NCI-H2107 treated with DMSO at 0.1 percent for 48 hours (cell line): Measurements from ENCODE around the gene RAD54L2.
"Not testable (repeated sequence)": the region's sequence is repeated elsewhere in the genome, so short reads cannot be mapped to it uniquely, and the experiment has no call there.

ENCODE experiments used
- DNase-seq: peaks from one replicate; lab custom pipeline; 2025; ENCODE audit not compliant: unreplicated experiment; lab: John Stamatoyannopoulos, UW

Gene RAD54L2

DNA sequence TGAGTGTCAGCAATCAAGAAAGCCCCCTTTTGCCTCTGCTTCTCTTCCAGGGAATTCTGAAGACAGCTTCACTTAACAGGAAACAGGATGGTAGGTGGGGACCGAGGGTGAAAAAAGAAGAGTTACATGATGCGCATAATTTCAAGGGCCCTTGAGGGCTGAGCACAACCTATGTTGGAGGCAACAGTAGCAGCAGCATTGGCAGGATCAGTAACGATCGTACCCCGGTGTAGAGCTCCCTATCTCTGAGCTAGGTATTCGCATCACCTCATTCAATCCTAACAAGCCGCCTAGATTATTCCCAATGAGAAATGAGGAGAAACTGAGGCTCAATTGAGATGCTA, 432 bp upstream of the RAD54L2 start:
- no peak for DNase-seq

GRCh38 chr3:51539291-51539941, 897 bp downstream of the RAD54L2 start:
- DNase-seq, result no peak

GRCh38 chr3:51542596-51542995, 4.1 kb downstream of the RAD54L2 start:
- not testable (repeated sequence) for DNase-seq

- no peak for DNase-seq
Observed at GRCh38 chr3:51544011-51544775, 5.7 kb downstream of the RAD54L2 start.

DNA sequence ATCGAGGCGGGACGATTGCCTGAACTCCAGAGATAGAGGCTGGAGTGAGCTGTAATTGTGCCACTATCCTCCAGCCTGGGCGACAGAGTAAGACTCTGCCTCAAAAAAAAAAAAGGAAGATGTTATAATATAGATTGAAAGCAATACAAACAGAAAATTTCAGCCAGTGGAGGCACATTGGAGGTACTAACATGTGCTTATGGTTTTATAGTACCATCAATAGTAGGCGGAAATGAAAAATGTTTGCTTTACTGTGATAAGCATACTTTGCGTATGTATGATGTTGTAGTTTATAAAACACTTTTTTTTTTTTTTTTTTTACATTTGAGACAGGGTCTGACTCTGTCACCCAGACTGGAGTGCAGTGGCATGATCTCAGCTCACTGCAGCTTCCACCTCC, 8.8 kb downstream of the RAD54L2 start:
- DNase-seq, result no peak

DNA sequence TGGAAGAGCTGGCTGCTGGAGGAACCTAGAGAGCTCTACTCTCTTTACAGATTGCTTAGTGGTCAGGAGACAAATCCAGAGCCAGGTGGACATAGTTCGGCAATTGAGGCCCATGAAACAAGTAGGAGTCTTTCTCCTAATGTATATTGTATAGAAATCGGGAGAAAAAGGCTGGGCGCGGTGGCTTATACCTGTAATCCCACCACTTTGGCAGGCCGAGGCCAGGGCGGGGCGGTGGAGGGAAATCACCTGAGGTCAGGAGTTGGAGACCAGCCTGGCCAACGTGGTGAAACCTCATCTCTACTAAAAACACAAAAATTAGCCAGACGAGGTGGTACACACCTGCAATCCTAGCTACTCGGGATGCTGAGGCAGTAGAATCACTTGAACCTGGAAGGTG, 10.8 kb downstream of the RAD54L2 start:
- DNase-seq, result no peak

DNA sequence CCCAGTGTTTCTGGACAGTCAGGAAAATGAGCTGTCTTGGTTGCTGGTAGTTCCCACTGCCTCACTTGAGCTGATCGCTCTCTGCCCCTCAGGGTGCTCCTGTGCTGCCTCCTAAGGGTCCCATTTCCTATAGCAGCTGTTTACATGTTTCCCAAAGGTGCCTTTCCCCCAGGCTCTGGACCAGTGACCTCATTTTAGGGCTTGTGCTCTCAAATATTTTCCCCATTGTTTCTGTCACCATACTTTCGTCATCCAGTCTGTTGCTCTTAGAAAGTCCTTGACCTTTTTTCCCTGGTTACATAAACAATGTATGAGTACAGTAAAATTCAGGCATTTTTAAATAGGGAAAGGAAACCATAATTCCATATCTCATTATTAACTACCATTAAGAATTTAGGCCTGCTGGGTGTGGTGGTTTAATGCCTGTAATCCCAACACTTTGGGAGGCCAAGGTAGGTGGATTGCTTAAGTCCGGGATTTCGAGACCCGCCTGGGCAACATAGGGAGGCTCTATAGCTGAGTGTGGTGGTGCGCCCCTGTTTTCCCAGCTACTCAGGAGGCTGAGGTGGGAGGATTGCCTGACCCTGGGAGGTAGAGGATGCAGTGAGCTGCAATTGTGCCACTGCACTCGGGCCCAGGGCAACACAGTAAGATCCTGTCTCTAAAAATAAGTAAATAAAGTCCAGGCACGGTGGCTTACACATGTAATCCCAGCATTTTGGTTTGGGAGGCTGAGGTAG, 11.7 kb downstream of the RAD54L2 start:
- DNase-seq, result no peak

DNA sequence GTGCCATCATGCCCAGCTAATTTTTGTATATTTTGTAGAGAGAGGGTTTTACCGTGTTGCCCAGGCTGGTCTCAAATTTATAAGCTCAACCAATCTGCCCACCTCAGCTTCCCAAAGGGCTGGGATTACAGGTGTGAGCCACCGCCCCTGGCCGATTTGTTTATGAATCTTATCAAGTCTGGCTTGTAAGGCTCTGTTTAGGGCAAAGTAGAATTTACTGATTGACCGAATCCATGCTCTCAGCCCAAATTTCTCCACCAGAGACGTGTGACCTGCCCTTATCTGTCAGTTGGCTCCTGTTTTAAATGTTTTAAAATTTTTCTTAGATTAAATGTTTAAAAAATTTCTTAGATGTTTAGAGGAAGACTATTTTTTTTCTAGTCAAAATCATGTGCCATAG, 19.5 kb downstream of the RAD54L2 start:
- DNase-seq, result no peak

GRCh38 chr3:51559411-51559888, 20.9 kb downstream of the RAD54L2 start:
- DNase-seq, result no peak

DNA sequence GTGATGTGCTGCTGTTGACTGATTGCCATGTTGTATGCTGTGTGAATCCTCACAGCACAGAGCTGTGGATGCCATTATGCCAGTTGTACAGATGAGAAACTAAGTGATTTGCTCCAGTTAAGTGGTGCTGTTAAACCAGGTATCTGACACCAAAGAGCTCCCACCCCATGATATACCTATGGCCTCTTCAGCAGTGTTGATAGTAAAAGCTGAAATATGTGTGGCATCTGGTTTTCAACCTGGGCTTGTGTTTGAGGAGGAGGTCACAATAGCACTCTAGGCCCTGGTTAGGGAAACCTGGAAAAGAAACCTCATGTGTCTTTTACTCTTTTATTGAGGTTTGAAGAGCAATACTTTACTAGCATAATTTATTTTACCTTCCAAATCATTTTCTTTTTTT, 21.4 kb downstream of the RAD54L2 start:
- DNase-seq, result no peak

DNA sequence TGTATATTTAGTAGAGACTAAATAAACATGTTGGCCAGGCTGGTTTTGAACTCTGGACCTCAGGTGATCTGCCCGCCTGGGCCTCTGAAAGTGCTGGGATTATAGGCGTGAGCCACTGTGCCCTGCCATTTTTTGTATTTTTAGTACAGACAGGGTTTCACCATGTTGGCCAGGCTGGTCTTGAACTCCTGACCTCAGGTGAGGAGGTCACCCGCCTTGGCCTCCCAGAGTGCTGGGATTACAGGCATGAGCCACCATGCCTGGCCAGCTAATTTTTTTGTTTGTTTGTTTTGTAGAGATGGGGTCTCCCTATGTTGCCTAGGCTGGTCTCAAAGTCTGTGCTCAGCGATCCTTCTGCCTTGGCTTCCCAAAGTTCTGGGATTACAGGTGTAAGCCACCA, 23.9 kb downstream of the RAD54L2 start:
- DNase-seq, result not testable (repeated sequence)

GRCh38 chr3:51568036-51568435, 29.5 kb downstream of the RAD54L2 start:
- no peak for DNase-seq

GRCh38 chr3:51568996-51569395, 30.5 kb downstream of the RAD54L2 start:
- DNase-seq, result no peak

- DNase-seq, result no peak
Observed at GRCh38 chr3:51578238-51578637, 39.7 kb downstream of the RAD54L2 start.

- no peak for DNase-seq
Observed at GRCh38 chr3:51580418-51580817, 41.9 kb downstream of the RAD54L2 start.

DNA sequence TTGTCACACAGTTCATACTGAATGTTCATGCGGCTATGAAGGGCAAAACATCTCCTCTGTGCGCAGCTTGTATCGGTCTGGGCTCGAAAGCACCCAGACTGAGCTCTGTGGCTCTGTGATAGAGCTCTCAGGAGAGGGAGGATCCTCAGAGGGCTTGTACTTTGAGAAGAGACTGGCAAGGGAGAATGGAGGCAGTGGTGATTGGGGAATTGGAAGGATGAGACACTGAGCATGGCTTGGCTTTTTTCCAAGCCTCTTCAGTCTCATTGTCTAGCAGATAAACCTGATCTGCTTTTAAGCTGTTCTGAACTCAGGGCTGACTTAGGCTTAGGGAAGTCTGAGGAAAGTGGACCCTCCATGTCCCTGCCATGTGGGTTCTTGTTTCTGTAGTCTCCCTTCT, 43.0 kb downstream of the RAD54L2 start:
- DNase-seq, result no peak

GRCh38 chr3:51585197-51585596, 46.7 kb downstream of the RAD54L2 start:
- no peak for DNase-seq

GRCh38 chr3:51585871-51586270, 47.4 kb downstream of the RAD54L2 start:
- DNase-seq, result no peak
